Measurements from ENCODE around the gene METTL23. TPM values are rescaled to one million over a fixed set of nuclear protein-coding genes. Genes with fewer than 3 reads are reported as not detected.
A peak's percentile ranks its signal among the peaks of the same experiment; 100 is the strongest.

Gene METTL23
- total and polyA plus RNA-seq, 8 donors = 1.2 to 72.1 (median 31.7) TPM

DNA sequence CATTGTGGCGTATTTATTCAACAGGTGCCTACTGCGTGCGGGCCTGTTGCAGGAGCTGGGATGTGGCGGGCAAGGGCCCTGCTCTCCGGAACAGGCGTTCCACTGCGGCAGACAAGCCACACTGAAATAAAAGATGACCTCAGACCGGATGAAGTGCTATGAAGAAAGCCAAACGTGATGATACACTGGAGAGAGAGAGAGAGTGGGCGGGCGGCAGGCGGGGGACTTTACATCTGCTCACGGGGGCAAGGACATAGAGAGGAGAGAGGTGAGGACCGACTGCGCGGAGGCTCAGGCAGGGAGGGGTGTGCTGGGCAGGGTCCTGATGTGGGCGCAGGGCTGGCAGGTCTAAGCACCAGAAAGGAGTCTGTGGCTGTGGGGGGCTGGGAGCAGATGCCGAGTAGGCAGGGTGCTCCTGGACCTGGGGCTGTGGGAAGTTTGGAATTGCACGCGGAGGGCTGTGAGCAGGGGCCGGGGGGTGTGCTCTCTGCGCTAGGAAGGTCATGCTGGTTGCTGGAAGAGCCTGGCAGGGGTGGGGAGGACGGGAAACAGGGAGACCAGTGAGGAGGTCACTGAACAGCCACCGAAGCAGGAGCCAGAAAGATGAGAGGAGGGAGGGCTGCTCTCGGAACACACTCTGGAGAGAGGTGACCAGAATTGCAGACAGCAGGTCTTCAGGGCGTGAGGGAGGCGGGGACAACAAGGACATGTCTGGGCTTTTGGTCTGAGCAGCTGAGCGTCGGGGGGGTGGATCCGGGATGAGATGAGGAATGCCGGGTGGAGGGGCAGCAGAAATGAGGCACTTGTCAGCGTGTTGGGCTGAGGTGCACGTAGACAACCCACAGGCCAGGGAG is 25.8 kb upstream of the METTL23 start:
- intact Hi-C loops (cut with DNase I; ENCODE audit: low total_unique reads) = no loop called here
- 56 to 71% (median 62%) methylated on average over 32 to 33 of the region's 33 CpGs for WGBS, 5 donors
- no peaks in the 10 kb centered on the region for H3K27me3 ChIP-seq
- TF ChIP-seq POLR2AphosphoS5 (IDR thresholded peaks at IDR 0.05) (peak; percentile 26 to 60 (median 45)), EP300 (IDR thresholded peaks at IDR 0.05) (no peak), POLR2A (IDR thresholded peaks at IDR 0.05) (peak in 1 of 4 donors; percentile 20), CTCF (IDR thresholded peaks at IDR 0.05) (no peak)
- no peaks in the 10 kb centered on the region for H3K9me3 ChIP-seq
- H3K4me1 ChIP-seq = peaks cover 29 to 79% (median 54%) of the 10 kb centered on the region in 4 donors
- no peaks in the 10 kb centered on the region for H3K36me3 ChIP-seq
- peak overlapping the region; percentile 73 to 87 (median 86) for H3K27ac ChIP-seq
- H3K4me3 ChIP-seq = peak overlapping the region in 3 of 4 donors; percentile 14 to 22 (median 17)
- DNase-seq = peak in 1 of 2 donors; percentile 90

GRCh38 chr17:76701471-76701967 is 25.1 kb upstream of the METTL23 start:
- Histone ChIP-seq H3K4me1 (peaks cover 27 to 75% (median 52%) of the 10 kb centered on the region in 4 donors), H3K27me3 (no peaks in the 10 kb centered on the region), H3K27ac (peak overlapping the region; percentile 73 to 87 (median 86)), H3K36me3 (no peaks in the 10 kb centered on the region), H3K4me3 (peak overlapping the region in 1 of 4 donors; percentile 11), H3K9me3 (no peaks in the 10 kb centered on the region)
- peak in 1 of 2 donors; percentile 41 for DNase-seq
- intact Hi-C loops (cut with DNase I; ENCODE audit: low total_unique reads) = no loop called here
- WGBS, 5 donors = 43 to 72% (median 64%) methylated on average over 11 of the region's 11 CpGs
- TF ChIP-seq POLR2A (IDR thresholded peaks at IDR 0.05) (no peak), CTCF (IDR thresholded peaks at IDR 0.05) (no peak), EP300 (IDR thresholded peaks at IDR 0.05) (no peak), POLR2AphosphoS5 (IDR thresholded peaks at IDR 0.05) (no peak)

DNA sequence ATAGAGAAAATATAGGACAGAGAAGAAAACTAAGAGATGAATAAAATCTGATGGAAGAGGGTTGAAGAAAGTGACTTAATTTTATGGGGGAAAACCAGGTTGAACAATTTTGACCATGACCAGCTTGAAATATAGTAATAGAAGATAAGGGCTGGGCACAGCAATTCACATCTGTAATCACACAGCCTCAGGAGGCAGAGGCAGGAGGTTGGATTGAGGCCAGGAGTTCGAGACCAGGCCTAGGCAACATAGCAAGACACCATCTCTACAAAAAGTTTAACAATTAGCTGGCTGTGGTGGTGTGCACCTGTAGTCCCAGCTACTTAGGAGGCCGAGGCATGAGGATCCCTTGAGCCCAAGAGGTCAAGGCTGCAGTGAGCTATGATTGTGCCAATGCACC is 24.6 kb upstream of the METTL23 start:
- Histone ChIP-seq H3K27ac (peak overlapping the region in 4 of 5 donors; percentile 77 to 87 (median 86)), H3K9me3 (no peaks in the 10 kb centered on the region), H3K27me3 (no peaks in the 10 kb centered on the region), H3K4me1 (peaks cover 27 to 76% (median 51%) of the 10 kb centered on the region in 4 donors), H3K36me3 (no peaks in the 10 kb centered on the region), H3K4me3 (no peak overlapping the region)
- no peak for DNase-seq
- intact Hi-C loops (cut with DNase I; ENCODE audit: low total_unique reads) = no loop called here
- TF ChIP-seq EP300 (IDR thresholded peaks at IDR 0.05) (no peak), POLR2A (IDR thresholded peaks at IDR 0.05) (no peak), CTCF (IDR thresholded peaks at IDR 0.05) (no peak), POLR2AphosphoS5 (IDR thresholded peaks at IDR 0.05) (no peak)
- WGBS, 5 donors = 47 to 77% (median 72%) methylated on average over 2 of the region's 2 CpGs

DNA sequence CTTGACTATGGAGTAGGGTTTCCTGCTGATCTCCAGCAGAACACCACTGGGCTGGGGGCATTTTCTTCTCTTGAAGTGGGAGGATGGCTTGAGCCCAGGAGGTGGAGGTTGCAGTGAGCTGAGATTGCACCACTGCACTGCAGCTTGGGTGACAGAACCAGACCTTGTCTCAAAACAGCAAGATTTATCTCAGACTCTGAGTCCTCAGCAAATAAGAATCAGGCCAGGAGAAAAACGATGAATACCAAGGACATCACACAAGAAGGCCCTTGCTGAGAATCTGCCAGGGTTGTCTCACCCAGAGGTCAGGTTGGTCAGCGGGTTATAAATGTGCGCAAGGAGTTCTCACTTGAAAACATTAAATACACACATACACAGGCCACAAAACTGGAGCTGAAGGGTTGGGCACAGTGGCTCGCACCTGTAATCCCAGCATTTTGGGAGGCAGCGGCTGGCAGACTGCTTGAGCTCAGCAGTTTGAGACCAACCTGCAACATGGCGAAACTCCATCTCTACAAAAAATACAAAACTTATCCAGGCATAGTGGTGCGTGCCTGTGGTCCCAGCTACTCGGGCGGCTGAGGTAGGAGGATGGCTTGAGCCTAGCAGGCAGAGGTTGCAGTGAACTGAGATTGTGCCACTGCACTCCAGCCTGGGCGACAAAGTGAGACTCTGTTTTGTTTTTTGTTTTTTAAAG is 23.6 kb upstream of the METTL23 start:
- DNase-seq = no peak
- Histone ChIP-seq H3K27ac (peak overlapping the region in 2 of 5 donors; percentile 49 to 87), H3K36me3 (no peaks in the 10 kb centered on the region), H3K9me3 (no peaks in the 10 kb centered on the region), H3K4me1 (peaks cover 16 to 76% (median 50%) of the 10 kb centered on the region in 4 donors), H3K4me3 (no peak overlapping the region), H3K27me3 (no peaks in the 10 kb centered on the region)
- intact Hi-C loops (cut with DNase I; ENCODE audit: low total_unique reads) = no loop called here
- WGBS, 5 donors = 85 to 95% (median 91%) methylated on average over 10 of the region's 10 CpGs
- TF ChIP-seq POLR2A (IDR thresholded peaks at IDR 0.05) = no peak
- no peak for TF ChIP-seq EP300 (IDR thresholded peaks at IDR 0.05)
- TF ChIP-seq POLR2AphosphoS5 (IDR thresholded peaks at IDR 0.05) = no peak
